HepG2 (cell line): ENCODE data around the gene IL3RA. TPM values are rescaled to one million over a fixed set of nuclear protein-coding genes. Genes with fewer than 3 reads are reported as not detected.

Experiments used
- ATAC-seq: fragments of 200-7000 bp; cut with Tn5 transposase; 3 replicates; pipeline ENCODE4 v1.9.1; 2020; ENCODE audit warnings: mild to moderate bottlenecking, moderate library complexity
- BruUV-seq: library from RNA; stranded (reverse); fragments of 400-500 nt; replicated peaks from 2 replicates; lab custom pipeline; 2021; lab: Mats Ljungman, UMichigan
- CTCF ChIA-PET: fragments of 300-600 bp; formaldehyde crosslinking; extraction: SDS; loops from one replicate; lab custom pipeline; 2021; ENCODE audit warnings: low total read pairs, inconsistent platforms, low intra/inter-chr PET ratio; lab: Yijun Ruan, JAX
- POLR2A ChIA-PET: fragments of 350-600 bp; sonication (Branson Sonifier 250); formaldehyde crosslinking; loops from one replicate; lab custom pipeline; 2020; ENCODE audit warnings: antibody characterized with exemption, inconsistent platforms; lab: Yijun Ruan, JAX
- DNase-seq: peaks from one replicate; pipeline ENCODE4 v3.0.0-alpha.2; 2015; ENCODE audit warnings: low spot score
- FAIRE-seq: peaks from 3 replicates; lab custom pipeline; 2011; peaks lifted over from hg19 to GRCh38; lab: Jason Lieb, UNC
- H2AFZ ChIP-seq: one replicate; pipeline ENCODE4 v1.6.1; 2011; ENCODE audit warnings: low read length, inconsistent platforms
- H3K27ac ChIP-seq: fragments of 300-600 bp; 3 replicates; pipeline ENCODE4 v1.8.0; 2011; ENCODE audit warnings: mixed run types, mild to moderate bottlenecking, mixed read lengths, low read length, inconsistent platforms; ENCODE audit not compliant: insufficient read depth; ENCODE audit errors: extremely low read length
- H3K27me3 ChIP-seq, 2 experiments: fragments of 200-600 bp in 1 of 2; 2 replicates in 1 of 2; 3 replicates in 1 of 2; pipeline versions ENCODE4 v1.6.0 to v1.8.0; 2011; ENCODE audit warnings: low read length in 2 of 2, mild to moderate bottlenecking in 2 of 2, moderate library complexity in 2 of 2, inconsistent platforms in 1 of 2; ENCODE audit not compliant: insufficient read depth in 2 of 2, control insufficient read depth in 1 of 2
- H3K36me3 ChIP-seq, 2 experiments: fragments of 200-600 bp in 1 of 2; replicated peaks in 1 of 2; 2 replicates in 1 of 2; 3 replicates in 1 of 2; pipeline versions ENCODE4 v1.5.1 to v1.8.0; 2011; ENCODE audit warnings: low read length in 2 of 2, inconsistent platforms in 1 of 2; ENCODE audit not compliant: insufficient read depth in 2 of 2, control insufficient read depth in 1 of 2
- H3K4me1 ChIP-seq: 2 replicates; pipeline ENCODE4 v1.5.1; 2012; ENCODE audit warnings: low read length, inconsistent platforms; ENCODE audit not compliant: insufficient read depth
- H3K4me2 ChIP-seq: 2 replicates; pipeline ENCODE4 v1.6.0; 2011; ENCODE audit warnings: low read depth, low read length, inconsistent platforms
- H3K4me3 ChIP-seq, 3 experiments: fragments of 200-600 bp in 1 of 3; sonication (generic), shearing (Covaris generic) in 1 of 3; replicated peaks in 1 of 3; 2 replicates each; pipeline ENCODE4 v1.5.1; 2011 to 2016; ENCODE audit warnings: low read length in 3 of 3, inconsistent platforms in 2 of 3, low read depth in 2 of 3, mild to moderate bottlenecking in 2 of 3, control low read depth in 1 of 3, mixed read lengths in 1 of 3; ENCODE audit not compliant: insufficient read depth in 1 of 3
- H3K79me2 ChIP-seq: one replicate; pipeline ENCODE4 v1.6.1; 2011; ENCODE audit warnings: low read length, inconsistent platforms; ENCODE audit not compliant: insufficient read depth
- H3K9ac ChIP-seq: 2 replicates; pipeline ENCODE4 v1.6.0; 2011; ENCODE audit warnings: mild to moderate bottlenecking, low read depth, low read length, inconsistent platforms; ENCODE audit not compliant: insufficient read depth
- H3K9me3 ChIP-seq: 2 replicates; pipeline ENCODE4 v1.5.1; 2012; ENCODE audit warnings: mild to moderate bottlenecking, low read length
- H4K20me1 ChIP-seq: 2 replicates; pipeline ENCODE4 v1.6.0; 2011; ENCODE audit warnings: inconsistent platforms, mild to moderate bottlenecking, low read length, moderate library complexity; ENCODE audit not compliant: insufficient read depth
- ASH2L ChIP-seq: fragments of 300-600, 200-600 bp; sonication (generic); IDR thresholded peaks from 2 replicates; pipeline ENCODE4 v1.7.0; 2017; ENCODE audit warnings: low read depth, mild to moderate bottlenecking, moderate library complexity, mixed read lengths, low read length; ENCODE audit not compliant: insufficient read length
- JUNB ChIP-seq: sonication (generic); formaldehyde crosslinking; IDR thresholded peaks from 2 replicates; pipeline ENCODE4 v1.8.0; 2022; ENCODE audit warnings: missing genetic modification reagents, mild to moderate bottlenecking, borderline replicate concordance
- ONECUT2 ChIP-seq: sonication (generic); formaldehyde crosslinking; IDR thresholded peaks from 2 replicates; pipeline ENCODE4 v1.4.0; 2020; ENCODE audit warnings: missing genetic modification reagents
- POLR2AphosphoS2 ChIP-seq: IDR thresholded peaks from 2 replicates; pipeline ENCODE4 v1.6.1; 2011; ENCODE audit warnings: low read depth, low read length, improper control_type of control experiment
- RARA ChIP-seq: IDR thresholded peaks from 2 replicates; pipeline ENCODE4 v1.6.1; 2016; ENCODE audit warnings: missing genetic modification reagents, missing compliant biosample characterization
- TRIM24 ChIP-seq: sonication (generic); formaldehyde crosslinking; IDR thresholded peaks from 2 replicates; pipeline ENCODE4 v1.8.0; 2022; ENCODE audit warnings: mild to moderate bottlenecking, missing genetic modification reagents
- ZNF572 ChIP-seq: sonication (generic); formaldehyde crosslinking; IDR thresholded peaks from 2 replicates; pipeline ENCODE4 v1.5.1; 2020; ENCODE audit warnings: mild to moderate bottlenecking, missing genetic modification reagents
- ZNF644 ChIP-seq: IDR thresholded peaks from 2 replicates; pipeline ENCODE4 v1.6.1; 2016; ENCODE audit warnings: low read depth
- WGBS: methylation state at CpG from one replicate; pipeline ENCODE4 v1.1.6; 2017; ENCODE audit warnings: low lambda C conversion rate; 5-methylcytosine and 5-hydroxymethylcytosine counted together
- in situ Hi-C: cut with HindIII; loops from 2 replicates; pipeline ENCODE4 v1.10.0; 2017; ENCODE audit warnings: low pct_unique_long_range_greater_than_20kb; ENCODE audit not compliant: extremely low pct_ligation_motif_present
- intact Hi-C: fragments of 100-400 bp; cut with micrococcal nuclease; formaldehyde crosslinking; loops from one replicate; pipeline ENCODE4 v1.10.0; 2022; ENCODE audit not compliant: unreplicated experiment
- polyA plus RNA-seq, 8 experiments: library from polyadenylated mRNA; depleted of rRNA in 3 of 8; stranded (reverse) in 7 of 8; unstranded in 1 of 8; fragments of >200 nt; fragmentation: Illumina TruSeq in 4 of 8; extraction: Trizol in 4 of 8; gene quantifications; 2 replicates each; pipeline versions ENCODE4 v1.2.1 to v1.2.3, GENCODE V29; 2011 to 2016; ENCODE audit warnings: low read depth in 4 of 8, missing spikeins in 1 of 8, mixed read lengths in 1 of 8; ENCODE audit not compliant: insufficient read depth in 1 of 8
- total RNA-seq, 5 experiments: library from RNA; depleted of rRNA; stranded (reverse); fragments of >200 nt; fragmentation: Illumina TruSeq; extraction: Trizol; gene quantifications; 2 replicates each; pipeline ENCODE4 v1.2.3, GENCODE V29; 2016; ENCODE audit warnings: low read depth in 1 of 5
- TF ChIP-seq, protein P1 (sequence below): sonication (generic); formaldehyde crosslinking; IDR thresholded peaks from 2 replicates; pipeline ENCODE4 v1.5.0; 2020; ENCODE audit warnings: missing genetic modification reagents

IL3RA gene
- total and polyA plus RNA-seq, 2 of the 13 experiments (the other 11 are each of a cell fraction or from before 2014, with no cell fraction given): not detected

DNA sequence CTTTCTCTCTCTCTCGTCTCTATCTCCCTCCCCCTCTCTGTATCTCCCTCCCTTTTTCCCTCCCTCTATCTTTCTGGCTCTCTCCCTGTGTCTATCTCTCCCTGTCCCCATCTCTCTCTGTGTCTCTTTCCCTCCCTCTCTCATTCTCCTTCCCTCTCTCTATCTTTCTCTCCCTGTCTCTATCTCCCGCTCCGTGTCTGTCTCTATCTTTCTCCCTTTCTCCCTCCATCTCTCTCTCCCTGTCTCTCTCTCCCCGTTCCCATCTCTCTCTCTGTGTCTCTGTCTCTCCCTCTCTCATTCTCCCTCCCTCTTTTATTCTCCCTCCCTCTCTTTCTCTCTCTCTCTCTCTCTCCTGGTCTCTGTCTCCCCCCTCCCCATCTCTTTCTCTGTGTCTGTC is 22.9 kb downstream of the IL3RA start (continued):
- TF ChIP-seq, protein P1, sequence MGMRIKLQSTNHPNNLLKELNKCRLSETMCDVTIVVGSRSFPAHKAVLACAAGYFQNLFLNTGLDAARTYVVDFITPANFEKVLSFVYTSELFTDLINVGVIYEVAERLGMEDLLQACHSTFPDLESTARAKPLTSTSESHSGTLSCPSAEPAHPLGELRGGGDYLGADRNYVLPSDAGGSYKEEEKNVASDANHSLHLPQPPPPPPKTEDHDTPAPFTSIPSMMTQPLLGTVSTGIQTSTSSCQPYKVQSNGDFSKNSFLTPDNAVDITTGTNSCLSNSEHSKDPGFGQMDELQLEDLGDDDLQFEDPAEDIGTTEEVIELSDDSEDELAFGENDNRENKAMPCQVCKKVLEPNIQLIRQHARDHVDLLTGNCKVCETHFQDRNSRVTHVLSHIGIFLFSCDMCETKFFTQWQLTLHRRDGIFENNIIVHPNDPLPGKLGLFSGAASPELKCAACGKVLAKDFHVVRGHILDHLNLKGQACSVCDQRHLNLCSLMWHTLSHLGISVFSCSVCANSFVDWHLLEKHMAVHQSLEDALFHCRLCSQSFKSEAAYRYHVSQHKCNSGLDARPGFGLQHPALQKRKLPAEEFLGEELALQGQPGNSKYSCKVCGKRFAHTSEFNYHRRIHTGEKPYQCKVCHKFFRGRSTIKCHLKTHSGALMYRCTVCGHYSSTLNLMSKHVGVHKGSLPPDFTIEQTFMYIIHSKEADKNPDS: no peak
- TF ChIP-seq ONECUT2 (CRISPR knock-in tag) (no peak), RARA (CRISPR knock-in tag) (no peak), ASH2L (no peak), ZNF572 (CRISPR knock-in tag) (no peak)
- TF ChIP-seq, all 625 proteins: peak for 0

DNA sequence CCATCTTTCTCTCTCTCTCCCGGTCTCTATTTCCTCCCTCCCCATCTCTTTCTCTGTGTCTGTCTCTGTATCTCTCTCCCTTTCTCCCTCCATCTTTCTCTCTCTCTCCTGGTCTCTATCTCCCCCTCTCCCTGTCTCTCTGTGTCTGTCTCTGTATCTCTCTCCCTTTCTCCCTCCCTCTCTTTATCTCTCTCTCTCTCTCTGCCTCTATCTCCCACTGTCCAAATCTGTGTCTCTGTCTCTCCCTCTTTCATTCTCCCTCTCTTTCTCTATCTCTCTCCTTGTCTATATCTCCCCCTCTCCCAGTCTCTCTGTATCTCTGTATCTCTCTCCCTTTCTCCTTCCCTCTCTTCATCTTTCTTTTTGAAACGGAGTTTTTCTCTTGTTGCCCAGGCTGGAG is 23.6 kb downstream of the IL3RA start:
- H3K9ac ChIP-seq: no peak overlapping the region
- no peak for DNase-seq
- no peak overlapping the region for H3K4me3 ChIP-seq
- H2AFZ ChIP-seq: no peak overlapping the region
- intact Hi-C loops (no loop called here), in situ Hi-C loops (no loop called here)
- TF ChIP-seq JUNB (CRISPR knock-in tag): no peak
- TF ChIP-seq POLR2AphosphoS2: peak; percentile 63; the same call in 1 of the 2 replicates
- TF ChIP-seq TRIM24 (CRISPR knock-in tag): no peak
- TF ChIP-seq ZNF644: no peak
- CTCF ChIA-PET: no interaction called here
- no peak overlapping the region for H3K4me2 ChIP-seq
- H3K4me1 ChIP-seq: no peaks in the 10 kb centered on the region
- BruUV-seq: no TSS peak
- FAIRE-seq: no peak
- POLR2A ChIA-PET: no interaction called here
- WGBS: 41% methylated on average over 2 of the region's 2 CpGs
- H3K36me3 ChIP-seq: no peaks in the 10 kb centered on the region
- H3K79me2 ChIP-seq: no peaks in the 10 kb centered on the region
- H3K27me3 ChIP-seq: no peaks in the 10 kb centered on the region
- H3K9me3 ChIP-seq: no peaks in the 10 kb centered on the region
- no peaks in the 10 kb centered on the region for H4K20me1 ChIP-seq
- ATAC-seq: no peak
- H3K27ac ChIP-seq: no peak overlapping the region
